H9 (cell line): ENCODE measurements around the gene SMC4. TPM values are rescaled to one million over a fixed set of nuclear protein-coding genes. Genes with fewer than 3 reads are reported as not detected.

ENCODE experiments used
- DNase-seq: peaks from one replicate; pipeline ENCODE4 v3.0.0-alpha.2; 2017
- H2AFZ ChIP-seq: one replicate; pipeline ENCODE4 v1.6.1; 2013; ENCODE audit warnings: mild to moderate bottlenecking, low read length, control low read depth, moderate library complexity
- H2AK5ac ChIP-seq: 2 replicates; pipeline ENCODE4 v1.6.1; 2013; ENCODE audit warnings: low read length, control low read depth, mixed read lengths; ENCODE audit not compliant: insufficient read length
- H2BK120ac ChIP-seq: one replicate; pipeline ENCODE4 v1.6.1; 2013; ENCODE audit warnings: low read depth, mild to moderate bottlenecking, low read length, control low read depth, inconsistent platforms; ENCODE audit not compliant: poor library complexity, severe bottlenecking
- H2BK12ac ChIP-seq: 2 replicates; pipeline ENCODE4 v1.6.1; 2013; ENCODE audit warnings: low read length, control low read depth, mixed read lengths, low read depth; ENCODE audit not compliant: insufficient read length
- H2BK15ac ChIP-seq: 2 replicates; pipeline ENCODE4 v1.6.1; 2013; ENCODE audit warnings: low read depth, low read length, control low read depth
- H2BK20ac ChIP-seq: one replicate; pipeline ENCODE4 v1.6.1; 2013; ENCODE audit warnings: low read depth, mild to moderate bottlenecking, low read length, control low read depth, inconsistent platforms; ENCODE audit not compliant: poor library complexity, severe bottlenecking
- H2BK5ac ChIP-seq: 2 replicates; pipeline ENCODE4 v1.6.1; 2013; ENCODE audit warnings: low read length, control low read depth, mixed read lengths; ENCODE audit not compliant: insufficient read length
- H3K14ac ChIP-seq: 2 replicates; pipeline ENCODE4 v1.6.1; 2013; ENCODE audit warnings: low read length, control low read depth; ENCODE audit not compliant: insufficient read depth
- H3K18ac ChIP-seq: 2 replicates; pipeline ENCODE4 v1.6.1; 2013; ENCODE audit warnings: low read depth, mild to moderate bottlenecking, mixed read lengths, low read length, control low read depth; ENCODE audit not compliant: insufficient read length
- H3K23ac ChIP-seq: 2 replicates; pipeline ENCODE4 v1.6.1; 2013; ENCODE audit warnings: low read length, control low read depth, mixed read lengths, low read depth; ENCODE audit not compliant: insufficient read length
- H3K23me2 ChIP-seq: 2 replicates; pipeline ENCODE4 v1.6.1; 2013; ENCODE audit warnings: low read depth, mild to moderate bottlenecking, mixed read lengths, low read length, control low read depth; ENCODE audit not compliant: insufficient read length, poor library complexity, severe bottlenecking
- H3K27ac ChIP-seq: 2 replicates; pipeline ENCODE4 v1.5.1; 2013; ENCODE audit warnings: low read length, control low read depth, mixed read lengths, low read depth; ENCODE audit not compliant: insufficient read length
- H3K27me3 ChIP-seq: 2 replicates; pipeline ENCODE4 v1.6.1; 2013; ENCODE audit warnings: low read length, control low read depth, inconsistent platforms; ENCODE audit not compliant: insufficient read depth
- H3K4ac ChIP-seq: 2 replicates; pipeline ENCODE4 v1.6.1; 2013; ENCODE audit warnings: low read depth, mild to moderate bottlenecking, control low read depth, inconsistent platforms, low read length, moderate library complexity
- H3K4me1 ChIP-seq: 2 replicates; pipeline ENCODE4 v1.6.1; 2013; ENCODE audit warnings: low read length, control low read depth, inconsistent platforms; ENCODE audit not compliant: insufficient read depth
- H3K4me2 ChIP-seq: 2 replicates; pipeline ENCODE4 v1.6.1; 2013; ENCODE audit warnings: low read length, control low read depth, mixed read lengths; ENCODE audit not compliant: insufficient read length, insufficient read depth
- H3K56ac ChIP-seq: 2 replicates; pipeline ENCODE4 v1.6.1; 2013; ENCODE audit warnings: low read depth, mild to moderate bottlenecking, mixed read lengths, low read length, control low read depth; ENCODE audit not compliant: insufficient read length
- H3K79me1 ChIP-seq: 2 replicates; pipeline ENCODE4 v1.6.1; 2013; ENCODE audit warnings: low read depth, mild to moderate bottlenecking, moderate library complexity, low read length, control low read depth, inconsistent platforms; ENCODE audit not compliant: insufficient read depth, poor library complexity, severe bottlenecking
- H3K79me2 ChIP-seq: 2 replicates; pipeline ENCODE4 v1.6.1; 2013; ENCODE audit warnings: low read length, control low read depth, inconsistent platforms; ENCODE audit not compliant: insufficient read depth
- H3K9ac ChIP-seq: 2 replicates; pipeline ENCODE4 v1.6.1; 2013; ENCODE audit warnings: low read length, control low read depth, mixed read lengths; ENCODE audit not compliant: insufficient read length; ENCODE audit errors: extremely low read depth
- H3K9me3 ChIP-seq: one replicate; pipeline ENCODE4 v1.6.1; 2013; ENCODE audit warnings: low read depth, low read length, inconsistent platforms; ENCODE audit not compliant: control insufficient read depth
- H3T11ph ChIP-seq: one replicate; pipeline ENCODE4 v1.6.1; 2013; ENCODE audit warnings: mild to moderate bottlenecking, low read length, control low read depth, inconsistent platforms
- H4K20me1 ChIP-seq: one replicate; pipeline ENCODE4 v1.6.1; 2013; ENCODE audit not compliant: control insufficient read depth, insufficient read length, insufficient read depth
- H4K5ac ChIP-seq: 2 replicates; pipeline ENCODE4 v1.6.1; 2013; ENCODE audit warnings: low read depth, mild to moderate bottlenecking, mixed read lengths, low read length, control low read depth; ENCODE audit not compliant: insufficient read length
- H4K8ac ChIP-seq: replicated peaks from 2 replicates; pipeline ENCODE4 v1.6.1; 2013; ENCODE audit warnings: low read length, control low read depth, mixed read lengths, low read depth; ENCODE audit not compliant: insufficient read length
- H4K91ac ChIP-seq: 2 replicates; pipeline ENCODE4 v1.6.1; 2013; ENCODE audit warnings: low read depth, mild to moderate bottlenecking, moderate library complexity, mixed read lengths, low read length, control low read depth; ENCODE audit not compliant: insufficient read length
- H3K27ac Mint-ChIP-seq, 3 experiments: 2 replicates in 2 of 3; 3 replicates in 1 of 3; pipeline ENCODE4 v1.8.0; 2020 to 2021; ENCODE audit warnings: mixed read lengths in 3 of 3, mild to moderate bottlenecking in 1 of 3, moderate library complexity in 1 of 3
- H3K27me3 Mint-ChIP-seq: 2 replicates; pipeline ENCODE4 v1.8.0; 2021; ENCODE audit warnings: low read depth, mild to moderate bottlenecking, moderate library complexity, mixed read lengths
- H3K36me3 Mint-ChIP-seq, 3 experiments: 2 replicates in 2 of 3; 3 replicates in 1 of 3; pipeline ENCODE4 v1.8.0; 2020 to 2021; ENCODE audit warnings: low read depth in 3 of 3, mixed read lengths in 3 of 3; ENCODE audit not compliant: insufficient read depth in 1 of 3
- H3K4me1 Mint-ChIP-seq, 2 experiments: 2 replicates each; pipeline ENCODE4 v1.8.0; 2020; ENCODE audit warnings: mixed read lengths in 2 of 2
- H3K4me3 Mint-ChIP-seq, 2 experiments: 2 replicates in 1 of 2; 3 replicates in 1 of 2; pipeline ENCODE4 v1.8.0; 2020 to 2021; ENCODE audit warnings: mild to moderate bottlenecking in 2 of 2, mixed read lengths in 2 of 2, moderate library complexity in 1 of 2
- H3K9me3 Mint-ChIP-seq, 2 experiments: 2 replicates in 1 of 2; 3 replicates in 1 of 2; pipeline ENCODE4 v1.8.0; 2020; ENCODE audit warnings: mild to moderate bottlenecking in 2 of 2, mixed read lengths in 2 of 2, moderate library complexity in 1 of 2
- WGBS: extraction: QIAGEN DNeasy Blood & Tissue Kit; methylation state at CpG from one replicate; pipeline ENCODE4 v1.1.7; 2013; ENCODE audit warnings: missing lambda C conversion rate, low lambda C conversion rate, mixed read lengths; ENCODE audit not compliant: insufficient read length; ENCODE audit errors: extremely low coverage; 5-methylcytosine and 5-hydroxymethylcytosine counted together
- total RNA-seq: library from RNA; stranded (reverse); gene quantifications from 2 replicates; pipeline ENCODE4 v1.2.1, GENCODE V29; 2021
- TF ChIP-seq, protein P1 (sequence below): fragments of 200-600 bp; sonication (generic); conservative IDR thresholded peaks from 3 replicates; pipeline ENCODE4 v1.8.0; 2021; ENCODE audit warnings: antibody characterized with exemption, mild to moderate bottlenecking

The SMC4 gene
- total RNA-seq, 1 experiment from 2014 or later = 130 TPM

DNA sequence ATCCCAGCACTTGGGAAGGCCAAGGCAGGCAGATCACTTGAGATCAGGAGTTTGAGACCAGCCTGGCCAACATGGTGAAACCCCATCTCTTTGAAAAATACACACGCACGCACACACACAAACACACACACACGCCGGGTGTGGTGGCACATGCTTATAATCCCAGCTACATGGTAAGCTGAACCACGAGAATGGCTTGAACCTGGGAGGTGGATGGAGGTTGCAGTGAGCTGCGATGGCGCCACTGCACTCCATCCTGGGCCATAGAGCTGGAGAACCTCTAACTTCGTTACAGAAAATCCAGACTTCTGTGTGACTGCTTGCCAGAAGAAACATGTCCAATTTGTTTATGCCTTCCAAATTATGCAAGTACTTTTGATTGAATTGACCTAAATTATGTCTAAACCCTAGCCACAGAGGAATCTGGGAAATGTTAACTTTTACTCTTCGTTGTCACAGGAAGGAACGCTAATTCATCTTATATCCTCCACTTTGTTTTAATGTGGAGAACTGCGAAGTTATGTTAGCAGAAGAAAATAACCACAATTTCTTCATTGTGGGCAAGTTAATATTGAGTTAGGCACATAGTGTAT is 28.5 kb downstream of the SMC4 start:
- Histone ChIP-seq H3K56ac (no peak overlapping the region), H3K27me3 (no peaks in the 10 kb centered on the region), H2BK120ac (no peak overlapping the region), H2BK5ac (no peak overlapping the region), H3K79me2 (no peaks in the 10 kb centered on the region), H3K4me1 (no peaks in the 10 kb centered on the region), H3K9ac (no peak overlapping the region), H2AFZ (no peak overlapping the region), H3K4ac (no peak overlapping the region), H3K23me2 (no peaks in the 10 kb centered on the region), H2BK12ac (no peak overlapping the region), H4K91ac (no peak overlapping the region), H2BK20ac (no peak overlapping the region), H2BK15ac (no peak overlapping the region), H3K9me3 (no peaks in the 10 kb centered on the region), H3T11ph (no peak overlapping the region), H3K4me2 (no peak overlapping the region), H4K8ac (no peak overlapping the region), H3K23ac (no peak overlapping the region), H3K14ac (no peak overlapping the region), H2AK5ac (no peak overlapping the region), H4K5ac (no peak overlapping the region), H3K79me1 (peaks cover 3% of the 10 kb centered on the region), H3K18ac (no peak overlapping the region), H4K20me1 (no peaks in the 10 kb centered on the region), H3K27ac (no peak overlapping the region)
- TF ChIP-seq, protein P1, sequence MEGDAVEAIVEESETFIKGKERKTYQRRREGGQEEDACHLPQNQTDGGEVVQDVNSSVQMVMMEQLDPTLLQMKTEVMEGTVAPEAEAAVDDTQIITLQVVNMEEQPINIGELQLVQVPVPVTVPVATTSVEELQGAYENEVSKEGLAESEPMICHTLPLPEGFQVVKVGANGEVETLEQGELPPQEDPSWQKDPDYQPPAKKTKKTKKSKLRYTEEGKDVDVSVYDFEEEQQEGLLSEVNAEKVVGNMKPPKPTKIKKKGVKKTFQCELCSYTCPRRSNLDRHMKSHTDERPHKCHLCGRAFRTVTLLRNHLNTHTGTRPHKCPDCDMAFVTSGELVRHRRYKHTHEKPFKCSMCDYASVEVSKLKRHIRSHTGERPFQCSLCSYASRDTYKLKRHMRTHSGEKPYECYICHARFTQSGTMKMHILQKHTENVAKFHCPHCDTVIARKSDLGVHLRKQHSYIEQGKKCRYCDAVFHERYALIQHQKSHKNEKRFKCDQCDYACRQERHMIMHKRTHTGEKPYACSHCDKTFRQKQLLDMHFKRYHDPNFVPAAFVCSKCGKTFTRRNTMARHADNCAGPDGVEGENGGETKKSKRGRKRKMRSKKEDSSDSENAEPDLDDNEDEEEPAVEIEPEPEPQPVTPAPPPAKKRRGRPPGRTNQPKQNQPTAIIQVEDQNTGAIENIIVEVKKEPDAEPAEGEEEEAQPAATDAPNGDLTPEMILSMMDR = no peak
- Mint-ChIP-seq H3K36me3 (peaks cover 31 to 89% (median 89%) of the 10 kb centered on the region in 3 experiments; a peak in 6 of 7 replicates), H3K4me3 (no peak overlapping the region), H3K27ac (no peak overlapping the region), H3K27me3 (no peaks in the 10 kb centered on the region), H3K4me1 (no peaks in the 10 kb centered on the region), H3K9me3 (no peaks in the 10 kb centered on the region)
- WGBS = no CpG with 5 or more reads among the region's 11 CpGs
- no peak for DNase-seq
